Transverse colon (tissue), 4 donors: ENCODE data around the gene KCNH2. TPM values are rescaled to one million over a fixed set of nuclear protein-coding genes. Genes with fewer than 3 reads are reported as not detected.

Experiments
- DNase-seq: peaks from one replicate; pipeline ENCODE4 v3.0.0-alpha.2; 2019
- H3K27ac ChIP-seq, 4 donors: fragments of 200-600 bp; sonication (generic); 2 replicates each; pipeline ENCODE4 v1.5.1; 2016 to 2018; ENCODE audit warnings: inconsistent platforms in 4 of 4
- H3K27me3 ChIP-seq: fragments of 200-600 bp; sonication (generic); 2 replicates; pipeline ENCODE4 v1.5.1; 2017; ENCODE audit warnings: inconsistent platforms
- H3K36me3 ChIP-seq, 4 donors: fragments of 200-600 bp; sonication (generic); 2 replicates each; pipeline ENCODE4 v1.5.1; 2017 to 2019; ENCODE audit warnings: inconsistent platforms in 4 of 4
- H3K4me1 ChIP-seq, 4 donors: fragments of 200-600 bp; sonication (generic); 2 replicates each; pipeline ENCODE4 v1.5.1; 2017 to 2020; ENCODE audit warnings: inconsistent platforms in 4 of 4
- H3K4me3 ChIP-seq, 4 donors: fragments of 200-600 bp; sonication (generic); 1 replicate in 1 of 4; 2 replicates in 3 of 4; pipeline versions ENCODE4 v1.5.1 to v1.6.1; 2017 to 2019; ENCODE audit warnings: inconsistent platforms in 4 of 4
- H3K9me3 ChIP-seq, 2 donors: fragments of 200-600 bp; sonication (generic); 2 replicates each; pipeline ENCODE4 v1.5.1; 2017 to 2019; ENCODE audit warnings: inconsistent platforms in 2 of 2
- EP300 ChIP-seq: sonication (generic); formaldehyde crosslinking; IDR thresholded peaks from one replicate; pipeline ENCODE4 v1.6.1; 2017; ENCODE audit warnings: antibody characterized with exemption, low read depth
- POLR2A ChIP-seq: fragments of 450-650 bp; IDR thresholded peaks from one replicate; pipeline ENCODE4 v1.6.1; 2016; ENCODE audit warnings: antibody characterized with exemption, mild to moderate bottlenecking, moderate library complexity
- POLR2AphosphoS5 ChIP-seq, 3 donors: sonication (generic); formaldehyde crosslinking; IDR thresholded peaks; one replicate each; pipeline ENCODE4 v1.6.1; 2016; ENCODE audit warnings: antibody characterized with exemption in 3 of 3
- WGBS, 2 donors: methylation state at CpG; one replicate each; pipeline ENCODE4 v1.1.5; 2018; ENCODE audit warnings: low coverage in 1 of 2; 5-methylcytosine and 5-hydroxymethylcytosine counted together
- in situ Hi-C, 4 donors: fragments of 200-750 bp; cut with MboI; loops; one replicate each; pipeline versions ENCODE4 v1.15.0 to v1.15.1; 2017; ENCODE audit warnings: low sequenced_read_pairs in 3 of 4, low pct_ligation_motif_present in 1 of 4, low pct_unique_long_range_greater_than_20kb in 1 of 4
- intact Hi-C: fragments of 100-400 bp; cut with DNase I; formaldehyde crosslinking; loops from one replicate; pipeline ENCODE4 v1.15.1; 2023; ENCODE audit warnings: low total_unique reads
- total RNA-seq, 4 donors: library from RNA; depleted of rRNA; stranded (reverse); fragments of >200 nt; gene quantifications; one replicate each; pipeline ENCODE4 v1.1.0, GENCODE V29; 2016
- TF ChIP-seq, protein P1 (sequence below), 5 experiments: fragments of 200-600 bp in 3 of 5; fragments of 450-650 bp in 2 of 5; sonication (generic) in 3 of 5; IDR thresholded peaks; 1 replicate in 2 of 5; 2 replicates in 3 of 5; pipeline ENCODE4 v1.5.1; 2016 to 2017; ENCODE audit warnings: antibody characterized with exemption in 5 of 5, inconsistent platforms in 3 of 5, mild to moderate bottlenecking in 2 of 5, moderate library complexity in 1 of 5

The KCNH2 gene
- total RNA-seq, 4 donors from 2014 or later = 9.5 to 39.0 (median 19.3) TPM

DNA sequence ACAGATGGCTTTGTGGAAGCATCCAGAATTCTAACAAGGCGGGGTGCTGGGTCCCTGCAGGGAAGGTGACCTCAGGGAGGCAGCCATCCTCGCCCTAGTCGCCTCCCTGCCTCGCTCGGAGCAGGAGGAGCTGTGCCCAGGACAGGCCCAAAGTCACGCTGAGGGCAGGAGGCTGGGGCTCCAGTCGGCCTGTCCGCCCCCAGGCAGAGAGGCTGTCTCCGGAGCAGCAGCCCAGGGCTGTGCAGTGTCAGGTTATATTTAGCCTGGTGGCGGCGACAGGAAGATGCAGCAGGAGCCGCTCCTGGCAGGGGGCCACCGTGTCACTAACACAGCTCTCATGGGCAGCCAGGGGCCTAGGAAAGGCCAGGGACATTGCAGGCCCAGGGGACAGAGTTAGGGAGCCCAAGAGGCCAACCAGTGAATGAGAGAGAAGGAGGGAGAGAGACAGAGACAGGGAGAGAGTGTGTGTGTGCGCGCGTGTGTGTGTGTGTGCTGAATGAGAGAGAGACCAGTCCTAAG lies 13.5 kb downstream of the KCNH2 start:
- peak; percentile 24 for DNase-seq
- peaks cover 12 to 57% (median 28%) of the 10 kb centered on the region in 4 donors for H3K4me1 ChIP-seq
- peak overlapping the region; percentile 54 to 94 (median 76) for H3K27ac ChIP-seq
- in situ Hi-C loops = no loop called here
- no peaks in the 10 kb centered on the region for H3K27me3 ChIP-seq
- intact Hi-C loops = no loop called here
- H3K36me3 ChIP-seq = no peaks in the 10 kb centered on the region
- TF ChIP-seq POLR2AphosphoS5 (IDR thresholded peaks at IDR 0.05) (peak; percentile 39 to 74 (median 46)), EP300 (no peak)
- TF ChIP-seq, protein P1, sequence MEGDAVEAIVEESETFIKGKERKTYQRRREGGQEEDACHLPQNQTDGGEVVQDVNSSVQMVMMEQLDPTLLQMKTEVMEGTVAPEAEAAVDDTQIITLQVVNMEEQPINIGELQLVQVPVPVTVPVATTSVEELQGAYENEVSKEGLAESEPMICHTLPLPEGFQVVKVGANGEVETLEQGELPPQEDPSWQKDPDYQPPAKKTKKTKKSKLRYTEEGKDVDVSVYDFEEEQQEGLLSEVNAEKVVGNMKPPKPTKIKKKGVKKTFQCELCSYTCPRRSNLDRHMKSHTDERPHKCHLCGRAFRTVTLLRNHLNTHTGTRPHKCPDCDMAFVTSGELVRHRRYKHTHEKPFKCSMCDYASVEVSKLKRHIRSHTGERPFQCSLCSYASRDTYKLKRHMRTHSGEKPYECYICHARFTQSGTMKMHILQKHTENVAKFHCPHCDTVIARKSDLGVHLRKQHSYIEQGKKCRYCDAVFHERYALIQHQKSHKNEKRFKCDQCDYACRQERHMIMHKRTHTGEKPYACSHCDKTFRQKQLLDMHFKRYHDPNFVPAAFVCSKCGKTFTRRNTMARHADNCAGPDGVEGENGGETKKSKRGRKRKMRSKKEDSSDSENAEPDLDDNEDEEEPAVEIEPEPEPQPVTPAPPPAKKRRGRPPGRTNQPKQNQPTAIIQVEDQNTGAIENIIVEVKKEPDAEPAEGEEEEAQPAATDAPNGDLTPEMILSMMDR (IDR thresholded peaks at IDR 0.05) = peak in 2 of 5 experiments; percentile 6 to 41
- WGBS, 2 donors = 64% methylated on average over 16 of the region's 16 CpGs; no CpG with 5 or more reads in 1 of the 2 donors
- no peaks in the 10 kb centered on the region for H3K9me3 ChIP-seq
- H3K4me3 ChIP-seq = no peak overlapping the region

DNA sequence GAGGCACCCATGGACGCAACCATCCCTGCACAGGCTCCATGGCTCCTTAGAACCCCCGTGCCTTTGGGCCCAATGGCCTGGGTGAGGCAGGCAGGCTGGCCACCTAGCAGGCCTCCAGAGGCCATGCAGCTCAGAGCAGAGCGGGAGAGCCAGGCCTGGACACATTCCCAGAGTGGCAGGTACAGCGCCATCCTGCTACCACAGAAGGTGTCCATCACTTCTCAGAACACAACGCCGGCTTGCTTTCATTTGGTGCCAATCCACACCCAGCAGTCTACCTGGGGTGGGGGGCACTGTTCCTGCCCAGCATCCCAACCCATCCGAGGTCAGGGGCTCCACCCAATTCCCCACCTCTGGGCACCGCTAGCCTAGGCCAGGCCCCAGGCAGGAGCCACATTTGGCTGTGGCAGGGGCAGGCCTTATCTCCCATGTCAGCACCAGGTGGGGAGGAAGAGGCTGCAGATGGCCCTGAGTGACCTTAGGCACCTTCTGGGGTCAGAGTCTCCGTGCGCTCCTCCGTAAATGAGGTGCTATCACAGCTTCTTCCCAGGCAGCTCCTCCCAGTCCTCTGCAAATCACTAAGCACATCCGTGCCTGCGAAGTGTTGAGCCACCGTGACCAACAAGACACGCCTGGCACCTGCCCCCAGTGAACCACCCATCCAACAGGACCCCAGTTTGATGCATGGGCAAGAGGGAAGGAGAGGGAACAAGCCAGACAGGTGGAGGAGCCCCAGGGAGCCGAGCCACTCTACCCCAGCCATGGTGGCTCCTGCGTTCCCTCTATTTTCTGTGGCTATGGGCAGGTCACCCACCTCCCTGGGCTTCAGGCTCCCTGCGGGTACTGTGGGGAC lies 14.2 kb downstream of the KCNH2 start:
- peaks cover 12 to 50% (median 28%) of the 10 kb centered on the region in 4 donors for H3K4me1 ChIP-seq
- H3K27me3 ChIP-seq = peaks cover under 1% of the 10 kb centered on the region
- no peak for DNase-seq
- in situ Hi-C loops = no loop called here
- intact Hi-C loops = loop anchor here (2.0 kb wide), 1 partner anchor 25 kb away; no protein-coding TSS in a partner anchor
- no peaks in the 10 kb centered on the region for H3K36me3 ChIP-seq
- H3K4me3 ChIP-seq = no peak overlapping the region
- WGBS, 2 donors = 79% methylated on average over 17 of the region's 18 CpGs; no CpG with 5 or more reads in 1 of the 2 donors
- TF ChIP-seq EP300 (no peak), POLR2A (no peak), POLR2AphosphoS5 (IDR thresholded peaks at IDR 0.05) (no peak)
- TF ChIP-seq, protein P1 (IDR thresholded peaks at IDR 0.05) = no peak
- H3K27ac ChIP-seq = peak overlapping the region; percentile 54 to 94 (median 76)
- H3K9me3 ChIP-seq = no peaks in the 10 kb centered on the region

DNA sequence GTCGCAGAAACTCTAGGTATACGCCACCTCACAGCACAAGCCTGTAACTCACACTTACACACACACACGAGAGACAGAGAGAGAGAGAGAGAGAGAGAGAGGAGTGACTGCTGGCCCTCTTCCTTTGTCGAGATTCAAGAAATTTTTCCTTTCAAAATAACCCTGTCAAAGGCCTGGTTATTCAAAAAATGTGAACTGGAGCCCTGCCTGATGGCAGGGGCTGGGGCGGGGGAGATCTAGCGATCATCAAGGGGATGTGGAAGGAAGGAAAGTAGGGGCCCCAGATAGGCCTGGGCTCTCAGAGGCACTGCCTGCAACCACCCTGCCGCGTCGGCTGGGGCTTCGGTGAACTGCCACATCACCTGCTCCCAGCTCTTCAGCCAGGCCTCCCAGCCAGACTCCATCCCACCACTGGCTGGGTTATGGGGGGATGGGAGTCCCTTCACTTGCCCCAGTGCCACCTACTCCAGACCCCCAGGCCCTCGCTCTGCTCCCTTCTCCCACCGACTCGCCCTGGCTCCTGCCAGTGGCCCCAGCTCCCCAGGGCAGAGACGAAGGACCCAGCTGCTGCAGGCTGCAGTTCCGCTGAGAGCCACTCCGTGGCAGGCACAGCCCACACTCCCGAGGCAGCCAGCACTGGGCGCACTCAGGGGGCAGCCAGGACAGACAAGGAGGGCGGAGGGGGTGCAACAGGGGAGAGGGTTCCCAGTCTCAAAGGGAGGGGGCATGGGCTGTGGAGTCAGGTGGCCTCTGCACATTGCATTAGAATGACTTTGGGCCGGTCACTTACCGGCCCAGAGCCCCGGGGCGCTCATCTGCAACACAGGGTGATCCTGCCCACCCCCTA lies 15.3 kb downstream of the KCNH2 start:
- Histone ChIP-seq H3K36me3 (no peaks in the 10 kb centered on the region), H3K4me3 (no peak overlapping the region), H3K27me3 (peaks cover 11% of the 10 kb centered on the region), H3K4me1 (peaks cover 12 to 45% (median 28%) of the 10 kb centered on the region in 4 donors), H3K9me3 (no peaks in the 10 kb centered on the region), H3K27ac (peak overlapping the region; percentile 70 to 94 (median 76))
- in situ Hi-C loops (no loop called here), intact Hi-C loops (loop anchor here (2.0 kb wide), 1 partner anchor 26 kb away; no protein-coding TSS in a partner anchor)
- peak; percentile 60 for DNase-seq
- 35% methylated on average over 20 of the region's 23 CpGs; no CpG with 5 or more reads in 1 of the 2 donors for WGBS, 2 donors
- TF ChIP-seq POLR2A (no peak), POLR2AphosphoS5 (IDR thresholded peaks at IDR 0.05) (no peak)
- TF ChIP-seq, protein P1 (IDR thresholded peaks at IDR 0.05) = peak; percentile 91 to 96 (median 92)

DNA sequence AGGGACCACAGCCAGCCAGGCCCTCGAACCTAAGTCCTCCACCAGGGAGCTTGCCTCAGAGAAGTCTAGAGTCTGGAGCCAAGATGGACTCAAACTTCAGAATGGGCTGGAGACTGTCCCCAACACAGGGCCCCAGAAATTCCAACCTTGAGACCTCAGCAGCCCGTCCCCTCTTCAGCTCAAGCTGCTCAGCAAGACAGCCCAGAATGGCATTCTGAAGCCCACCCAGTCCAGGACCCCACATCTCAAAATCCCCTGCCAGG lies 15.9 kb downstream of the KCNH2 start:
- WGBS, 2 donors = 44% methylated on average over 2 of the region's 2 CpGs; no CpG with 5 or more reads in 1 of the 2 donors
- no peak overlapping the region for H3K4me3 ChIP-seq
- DNase-seq = no peak
- peak overlapping the region; percentile 70 to 94 (median 76) for H3K27ac ChIP-seq
- TF ChIP-seq POLR2AphosphoS5 (IDR thresholded peaks at IDR 0.05) = no peak
- TF ChIP-seq, protein P1 (IDR thresholded peaks at IDR 0.05) = no peak
- TF ChIP-seq EP300 = no peak
- TF ChIP-seq POLR2A = no peak
- in situ Hi-C loops (no loop called here), intact Hi-C loops (loop anchor here (2.0 kb wide), 1 partner anchor 27 kb away; no protein-coding TSS in a partner anchor)
- H3K9me3 ChIP-seq = no peaks in the 10 kb centered on the region
- peaks cover 12 to 44% (median 28%) of the 10 kb centered on the region in 4 donors for H3K4me1 ChIP-seq
- H3K36me3 ChIP-seq = no peaks in the 10 kb centered on the region
- H3K27me3 ChIP-seq = peaks cover 15% of the 10 kb centered on the region
